GM12891 (cell line): ENCODE data around the gene VCL.

ENCODE experiments used
- PAX5 ChIP-seq: IDR thresholded peaks from 2 replicates; pipeline ENCODE4 v1.6.1; 2011; ENCODE audit warnings: low read length, moderate library complexity, mild to moderate bottlenecking; ENCODE audit not compliant: insufficient read depth, severe bottlenecking
- POLR2A ChIP-seq: IDR thresholded peaks from 2 replicates; pipeline ENCODE4 v1.6.1; 2011; ENCODE audit warnings: low read depth, low read length, control low read depth
- POLR2AphosphoS5 ChIP-seq: IDR thresholded peaks from 2 replicates; pipeline ENCODE4 v1.6.1; 2011; ENCODE audit warnings: low read depth, low read length, control low read depth
- POU2F2 ChIP-seq: IDR thresholded peaks from 2 replicates; pipeline ENCODE4 v1.6.1; 2011; ENCODE audit warnings: low read depth, mild to moderate bottlenecking, control low read depth, low read length, moderate library complexity
- SPI1 ChIP-seq: IDR thresholded peaks from 2 replicates; pipeline ENCODE4 v1.6.1; 2011; ENCODE audit warnings: low read depth, low read length, control low read depth
- TAF1 ChIP-seq: IDR thresholded peaks from 2 replicates; pipeline ENCODE4 v1.6.1; 2011; ENCODE audit warnings: low read depth, low read length, control low read depth

DNA sequence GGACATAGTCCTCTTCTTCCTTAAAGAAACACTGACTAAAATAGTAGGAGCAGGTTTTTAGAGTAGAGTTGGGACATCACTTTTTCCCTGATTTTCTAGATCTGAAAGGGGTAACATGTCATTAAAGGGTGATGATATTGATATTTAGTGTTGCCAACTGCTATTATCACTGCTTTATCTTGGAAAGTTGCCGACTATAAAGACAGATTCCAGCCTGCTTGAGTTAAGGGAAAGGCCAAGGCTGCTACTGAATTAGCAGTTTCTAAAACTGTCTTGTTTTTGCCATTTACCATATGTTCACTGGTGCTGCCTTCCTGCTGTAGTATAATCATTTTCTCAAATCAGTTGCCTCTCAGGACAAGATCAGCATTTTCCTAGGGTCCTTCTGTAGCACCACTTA lies 123.0 kb downstream of the VCL start:
- TF ChIP-seq POLR2A (no peak), TAF1 (no peak), POLR2AphosphoS5 (no peak), SPI1 (no peak), PAX5 (no peak), POU2F2 (no peak)
